Measurements from ENCODE around the gene CYS1.

DNA sequence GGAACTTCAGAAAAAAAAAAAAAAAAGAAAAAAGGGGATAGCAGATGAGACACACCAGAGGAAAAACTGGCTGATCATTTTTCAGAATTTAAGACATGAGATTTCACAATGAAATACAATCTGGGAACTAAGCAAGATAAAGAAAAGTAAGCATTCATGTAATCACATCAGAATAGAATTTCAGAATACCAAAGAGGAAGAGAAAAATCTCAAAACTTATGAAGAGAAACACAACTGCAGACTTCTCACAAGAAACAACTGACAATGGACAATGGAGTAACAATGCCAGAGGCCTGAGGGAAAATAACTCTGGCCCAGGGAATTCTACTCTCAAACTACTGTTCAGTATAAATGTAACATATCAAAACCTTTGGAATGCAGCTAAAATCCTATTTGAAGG lies 29.1 kb upstream of the CYS1 start:
- no peak for TF ChIP-seq EZH2 (IDR thresholded peaks at IDR 0.05; ENCODE audit: insufficient read depth, low read length)
- TF ChIP-seq, protein P1, sequence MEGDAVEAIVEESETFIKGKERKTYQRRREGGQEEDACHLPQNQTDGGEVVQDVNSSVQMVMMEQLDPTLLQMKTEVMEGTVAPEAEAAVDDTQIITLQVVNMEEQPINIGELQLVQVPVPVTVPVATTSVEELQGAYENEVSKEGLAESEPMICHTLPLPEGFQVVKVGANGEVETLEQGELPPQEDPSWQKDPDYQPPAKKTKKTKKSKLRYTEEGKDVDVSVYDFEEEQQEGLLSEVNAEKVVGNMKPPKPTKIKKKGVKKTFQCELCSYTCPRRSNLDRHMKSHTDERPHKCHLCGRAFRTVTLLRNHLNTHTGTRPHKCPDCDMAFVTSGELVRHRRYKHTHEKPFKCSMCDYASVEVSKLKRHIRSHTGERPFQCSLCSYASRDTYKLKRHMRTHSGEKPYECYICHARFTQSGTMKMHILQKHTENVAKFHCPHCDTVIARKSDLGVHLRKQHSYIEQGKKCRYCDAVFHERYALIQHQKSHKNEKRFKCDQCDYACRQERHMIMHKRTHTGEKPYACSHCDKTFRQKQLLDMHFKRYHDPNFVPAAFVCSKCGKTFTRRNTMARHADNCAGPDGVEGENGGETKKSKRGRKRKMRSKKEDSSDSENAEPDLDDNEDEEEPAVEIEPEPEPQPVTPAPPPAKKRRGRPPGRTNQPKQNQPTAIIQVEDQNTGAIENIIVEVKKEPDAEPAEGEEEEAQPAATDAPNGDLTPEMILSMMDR (IDR thresholded peaks at IDR 0.05; ENCODE audit: insufficient read depth, low read depth, low read length) = no peak

Measured in astrocyte (in vitro differentiated cells and primary cell).